ENCODE data around the gene COL4A4.
"Not testable (repeated sequence)": the region's sequence is repeated elsewhere in the genome, so short reads cannot be mapped to it uniquely, and the experiment has no call there.

The COL4A4 gene
- total RNA-seq, result 0 to 0.54 (median 0.33) reads per million in 4 experiments

DNA sequence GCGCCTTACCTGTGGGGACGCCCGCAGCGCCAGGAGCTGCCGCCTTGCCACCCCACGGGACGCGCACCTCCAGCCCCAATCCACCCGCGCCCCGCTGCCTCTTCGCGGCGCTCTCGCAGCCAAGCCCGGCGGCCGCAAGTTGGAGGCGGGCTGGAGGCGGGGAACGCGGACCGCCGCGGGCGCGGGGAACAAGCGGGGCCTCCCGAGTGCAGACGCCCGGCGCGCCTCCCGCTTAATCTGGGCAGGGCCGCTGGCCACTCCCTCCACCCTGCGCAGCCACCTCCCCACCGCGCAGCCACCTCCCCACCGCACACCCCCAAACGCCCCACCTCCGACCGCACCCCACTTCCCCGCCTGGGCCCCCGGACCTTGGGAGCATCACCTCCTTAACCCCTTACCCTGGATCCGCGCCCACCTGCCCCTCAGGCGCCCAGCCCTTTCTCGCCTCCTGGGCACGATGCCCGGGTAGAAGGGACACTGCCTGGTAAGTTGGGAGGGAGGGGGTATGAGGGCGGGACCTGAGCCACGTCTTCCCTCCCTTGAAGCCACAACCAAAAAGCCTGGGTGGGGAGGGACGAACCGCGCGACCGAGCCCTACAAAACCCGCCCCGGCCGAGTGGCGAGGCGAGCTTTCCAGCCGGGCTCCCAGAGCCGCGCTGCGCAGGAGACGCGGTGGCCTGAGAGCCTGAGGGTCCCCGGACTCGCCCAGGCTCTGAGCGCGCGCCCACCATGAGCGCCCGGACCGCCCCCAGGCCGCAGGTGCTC, at the start of gene COL4A4, which contains the start of gene COL4A3:
TSS of gene COL4A4 (minus strand) at position 208 of the 765 bp plus-strand sequence. CDS start 16,722 bp downstream, outside the sequence.
TSS of gene COL4A3 (plus strand) at position 627 of the 765 bp plus-strand sequence. CDS start at position 730, 103 bp downstream.
- no peak for DNase-seq

- DNase-seq, result no peak
Observed at GRCh38 chr2:227207573-227207972, 43.6 kb upstream of the COL4A4 start.

- DNase-seq, result no peak
Observed at GRCh38 chr2:227206406-227206805, 42.4 kb upstream of the COL4A4 start.

DNA sequence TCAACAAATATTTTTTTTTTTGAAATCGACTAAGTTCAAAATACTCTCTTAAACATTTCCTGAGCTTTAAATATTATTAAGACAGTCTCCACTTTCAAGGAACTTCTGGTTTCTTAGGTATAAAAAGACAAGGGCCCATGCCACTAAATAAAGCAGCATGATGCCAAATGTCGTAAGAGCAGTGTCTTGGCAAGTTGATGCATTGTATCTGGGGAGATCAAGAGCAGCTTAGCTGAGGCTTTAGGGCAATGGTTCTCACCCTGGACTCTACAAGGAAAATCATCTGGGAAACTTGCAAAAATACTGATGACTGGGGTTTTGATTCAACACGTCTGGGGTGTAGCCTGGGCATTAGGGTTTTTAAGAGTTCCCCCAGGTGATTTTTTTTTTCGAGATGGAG, 41.7 kb upstream of the COL4A4 start:
- no peak for DNase-seq

DNA sequence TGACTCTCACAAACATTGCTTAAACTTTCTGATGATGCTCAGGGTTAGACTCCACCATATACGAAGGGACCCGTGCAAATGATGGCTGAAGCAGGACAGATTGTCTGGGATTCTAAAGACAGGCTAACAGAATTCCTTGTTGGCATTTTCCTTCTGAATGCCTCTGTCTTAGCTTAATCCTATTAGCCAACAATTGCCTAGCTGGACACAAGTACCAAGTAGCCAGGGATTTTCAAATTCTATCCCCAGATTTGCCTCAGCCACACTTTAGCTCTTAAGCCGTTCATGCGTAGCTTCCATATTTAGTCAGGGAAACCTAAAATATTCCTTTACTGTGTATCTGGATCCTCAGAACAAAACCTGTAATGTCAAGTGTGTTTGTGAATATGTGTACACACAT, 40.4 kb upstream of the COL4A4 start:
- no peak for DNase-seq

GRCh38 chr2:227201771-227202170, 37.8 kb upstream of the COL4A4 start:
- DNase-seq, result no peak

DNA sequence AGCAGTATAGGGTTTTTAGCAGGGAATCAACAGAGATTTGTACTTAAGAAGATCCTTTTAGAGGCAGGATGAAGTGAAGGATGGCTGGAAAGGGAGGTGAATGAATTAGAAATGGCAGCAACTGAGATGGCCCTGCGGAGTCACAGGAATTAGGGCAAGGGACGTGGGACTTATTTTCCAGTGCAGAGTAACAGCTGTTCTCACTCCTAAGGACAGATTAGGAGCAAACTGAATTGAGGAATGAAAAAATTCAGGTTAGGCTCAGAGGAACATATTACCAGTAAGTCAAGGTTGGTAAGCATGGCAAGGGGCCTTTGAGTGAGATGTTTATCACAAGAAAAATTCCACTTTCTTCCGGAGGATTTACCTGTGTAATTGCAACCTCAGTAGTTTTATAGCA, 34.9 kb upstream of the COL4A4 start:
- no peak for DNase-seq

GRCh38 chr2:227194219-227194618, 30.2 kb upstream of the COL4A4 start:
- no peak for DNase-seq

DNA sequence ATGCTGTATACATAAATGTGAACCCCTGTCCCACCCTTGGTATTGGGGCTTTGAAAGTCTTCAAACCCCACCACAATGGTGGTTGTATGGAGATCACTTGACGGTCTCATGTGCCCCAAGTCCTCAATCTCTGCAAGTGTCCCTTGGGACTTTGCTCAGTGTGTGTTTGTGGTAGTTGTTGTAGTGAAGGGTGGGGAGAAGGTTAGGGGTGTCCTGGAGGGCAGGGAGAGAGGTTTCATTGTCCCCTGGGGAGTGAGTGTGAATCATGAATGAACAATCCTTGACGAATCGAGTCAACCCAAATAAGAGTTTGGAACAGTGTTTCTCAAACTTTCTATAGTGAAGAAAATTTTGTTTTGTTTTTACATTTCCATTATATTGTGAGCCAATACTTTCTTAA, 28.5 kb upstream of the COL4A4 start:
- no peak for DNase-seq

DNA sequence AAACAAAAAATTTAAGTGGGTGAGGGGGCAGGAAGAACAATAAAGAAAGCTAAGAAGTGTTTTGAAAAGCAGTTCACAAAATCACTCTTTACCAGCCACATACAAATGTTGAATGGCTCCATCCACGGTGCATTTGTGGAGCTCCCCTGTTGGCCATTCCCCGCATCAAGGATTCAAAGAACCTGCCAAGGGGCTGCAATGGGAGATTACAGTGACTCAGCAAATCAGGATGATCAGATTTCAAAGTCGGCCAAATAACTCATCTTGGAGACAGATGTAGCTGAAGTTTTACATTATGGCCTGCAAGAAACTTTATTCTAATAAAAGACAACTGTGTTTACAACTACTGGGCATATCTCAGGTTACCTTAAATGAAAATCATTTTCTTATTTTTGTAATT, 27.4 kb upstream of the COL4A4 start:
- no peak for DNase-seq

DNA sequence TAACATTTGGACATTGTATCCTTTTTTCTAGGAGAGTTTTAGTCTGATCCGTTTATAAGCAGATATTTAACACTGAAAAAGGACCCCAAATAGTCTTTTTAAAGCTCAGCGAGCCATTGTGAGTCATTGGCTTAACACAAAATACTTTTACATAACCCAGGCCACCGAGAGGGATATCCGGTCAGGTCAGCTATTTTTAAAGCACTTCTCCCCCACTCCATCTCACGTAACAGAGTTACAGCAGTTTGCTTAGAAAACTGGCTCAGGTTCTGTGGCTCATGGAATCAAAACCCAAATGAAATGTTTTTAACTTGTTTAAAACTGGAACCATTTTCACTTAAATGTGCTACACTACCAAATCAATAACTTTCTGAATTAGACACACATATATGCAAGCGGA, 24.3 kb upstream of the COL4A4 start:
- DNase-seq, result no peak

DNA sequence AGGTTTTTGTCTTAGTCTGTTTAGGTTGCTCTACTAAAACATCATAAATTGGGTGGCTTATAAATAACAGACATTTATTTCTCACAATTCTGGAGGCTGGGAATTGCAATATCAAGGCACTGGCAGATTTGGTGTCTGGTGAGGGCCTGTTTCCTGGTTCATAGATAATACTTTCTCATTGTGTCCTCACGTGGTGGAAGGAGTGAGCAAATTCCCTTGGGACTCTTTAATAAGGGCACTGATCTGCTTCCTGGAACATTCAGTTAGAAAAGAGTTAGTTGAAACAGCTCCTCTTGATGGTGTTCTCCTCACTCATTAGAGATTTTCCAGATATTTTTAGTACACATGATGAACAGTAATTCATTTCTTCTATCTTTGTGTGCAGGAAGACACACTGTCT, 22.7 kb upstream of the COL4A4 start:
- DNase-seq, result no peak

DNA sequence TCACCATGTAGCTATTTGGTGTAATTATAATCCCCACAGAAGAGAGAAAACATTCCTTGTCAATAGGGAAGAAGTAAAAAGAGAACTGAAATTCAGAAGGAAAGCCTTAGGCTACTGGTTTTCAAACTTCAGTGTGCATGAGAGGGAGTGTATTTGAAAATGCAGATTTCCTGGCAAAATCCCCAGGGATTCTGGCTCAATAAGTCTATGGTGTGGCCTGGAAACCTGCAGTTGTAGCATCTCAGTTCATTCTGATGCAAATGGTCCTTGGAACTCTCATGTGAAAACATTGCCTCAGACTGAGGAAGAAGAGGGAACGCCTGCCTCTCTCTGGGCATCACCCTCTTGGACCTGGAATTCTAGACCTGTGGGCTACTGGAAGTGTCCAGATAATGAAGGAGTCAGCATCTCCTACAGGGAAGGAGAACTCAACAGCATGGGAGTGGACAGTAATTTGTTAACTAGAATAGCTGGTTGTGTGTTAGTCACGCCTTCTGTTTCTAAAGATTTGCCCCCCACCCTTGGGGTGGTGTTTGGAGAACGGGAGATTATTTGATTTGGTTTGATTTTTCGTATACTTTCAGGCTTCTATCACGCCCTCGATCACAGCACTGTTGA, 21.7 kb upstream of the COL4A4 start:
- no peak for DNase-seq

GRCh38 chr2:227183657-227184367, 19.8 kb upstream of the COL4A4 start:
- no peak for DNase-seq

DNA sequence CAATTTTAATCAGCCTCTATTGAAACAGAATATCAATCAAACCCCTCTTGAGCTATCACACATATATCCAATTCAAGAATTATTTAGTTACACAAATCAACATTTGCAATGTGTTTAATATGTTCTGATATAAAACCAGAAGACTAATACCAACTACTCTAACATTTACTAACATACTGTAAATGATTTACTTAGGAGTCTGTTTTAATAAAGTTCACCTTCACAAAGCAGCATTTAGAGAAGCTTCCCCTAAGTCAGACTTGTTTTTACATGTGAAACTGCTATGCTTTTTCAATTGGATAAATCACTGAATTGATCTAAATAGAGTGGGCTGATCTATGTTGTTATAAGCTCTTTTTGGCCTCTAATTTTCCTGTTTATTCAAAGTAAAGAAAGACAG, 18.8 kb upstream of the COL4A4 start:
- DNase-seq, result no peak

DNA sequence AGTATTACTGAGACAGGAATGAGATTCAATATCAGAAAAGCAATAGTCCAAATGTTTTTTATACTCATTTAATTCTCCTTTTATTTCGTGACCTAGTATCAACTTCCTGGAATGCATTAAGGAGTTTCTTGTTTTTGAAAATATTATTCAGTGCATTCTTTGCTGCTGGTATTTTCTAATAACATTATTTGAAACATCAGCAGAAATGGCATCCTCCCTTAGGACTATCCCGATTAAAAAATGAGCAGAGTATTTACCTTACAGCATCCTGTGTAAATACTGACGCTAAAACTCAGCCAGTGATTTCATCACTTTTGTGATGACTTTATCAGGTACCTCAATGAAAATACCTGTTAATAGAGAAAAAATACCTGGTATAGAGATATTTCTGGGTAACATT, 16.8 kb upstream of the COL4A4 start:
- no peak for DNase-seq

DNA sequence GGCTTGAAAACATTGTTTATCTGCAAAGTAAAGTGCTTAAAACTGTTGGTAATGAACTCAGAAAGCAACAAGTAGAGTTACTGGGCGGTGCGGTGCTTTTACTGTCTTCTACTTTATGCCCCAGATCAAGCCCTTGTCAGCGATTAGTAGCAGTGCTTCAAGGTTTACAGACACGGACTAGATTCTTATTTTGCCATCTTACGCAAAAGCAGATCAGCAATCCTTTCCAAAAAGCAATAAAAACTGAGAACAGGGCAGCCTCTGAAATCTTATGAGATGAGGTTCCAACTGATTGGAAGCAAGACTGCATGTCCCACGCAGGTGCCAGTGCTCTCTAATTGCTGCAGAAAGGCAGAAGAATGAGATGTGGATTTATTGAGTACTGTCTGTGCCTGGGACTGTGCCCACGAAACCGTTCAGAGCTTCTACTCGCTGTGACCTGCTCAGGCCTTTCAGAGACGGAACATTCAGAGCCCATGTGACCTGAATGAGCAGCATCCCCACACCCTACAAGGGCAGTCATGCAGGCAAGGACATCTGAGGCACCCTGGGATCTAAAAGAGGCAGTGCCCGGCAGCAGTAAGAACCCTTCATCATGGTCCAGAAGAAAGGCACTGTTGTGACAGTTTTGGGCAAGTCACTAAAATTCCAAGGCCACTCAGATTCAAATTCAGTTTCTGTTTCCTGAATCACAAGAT, 16.1 kb upstream of the COL4A4 start:
- no peak for DNase-seq

GRCh38 chr2:227177592-227178336, 13.8 kb upstream of the COL4A4 start:
- DNase-seq, result no peak

DNA sequence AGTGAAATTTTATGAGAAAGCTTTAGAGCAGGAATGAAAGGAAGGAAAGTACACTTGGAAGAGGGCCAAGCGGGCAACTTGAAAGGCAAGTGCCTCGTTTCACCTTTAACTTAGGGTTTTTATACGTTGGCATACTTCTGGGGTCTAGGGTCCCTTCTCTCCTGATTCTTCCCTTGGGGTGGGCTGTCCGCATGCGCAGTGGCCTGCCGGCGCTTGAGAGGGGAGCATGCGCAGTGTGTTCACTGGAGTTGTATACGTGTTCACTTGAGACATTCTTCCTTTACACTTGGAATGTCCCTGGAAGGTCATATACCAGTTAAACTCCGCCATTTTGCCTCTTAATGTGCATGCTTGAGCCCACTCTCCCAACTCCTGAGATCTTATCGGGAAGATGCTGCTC, 7.8 kb upstream of the COL4A4 start:
- not testable (repeated sequence) for DNase-seq

- DNase-seq, result no peak
Observed at GRCh38 chr2:227164763-227165291, 822 bp upstream of the COL4A4 start.

DNA sequence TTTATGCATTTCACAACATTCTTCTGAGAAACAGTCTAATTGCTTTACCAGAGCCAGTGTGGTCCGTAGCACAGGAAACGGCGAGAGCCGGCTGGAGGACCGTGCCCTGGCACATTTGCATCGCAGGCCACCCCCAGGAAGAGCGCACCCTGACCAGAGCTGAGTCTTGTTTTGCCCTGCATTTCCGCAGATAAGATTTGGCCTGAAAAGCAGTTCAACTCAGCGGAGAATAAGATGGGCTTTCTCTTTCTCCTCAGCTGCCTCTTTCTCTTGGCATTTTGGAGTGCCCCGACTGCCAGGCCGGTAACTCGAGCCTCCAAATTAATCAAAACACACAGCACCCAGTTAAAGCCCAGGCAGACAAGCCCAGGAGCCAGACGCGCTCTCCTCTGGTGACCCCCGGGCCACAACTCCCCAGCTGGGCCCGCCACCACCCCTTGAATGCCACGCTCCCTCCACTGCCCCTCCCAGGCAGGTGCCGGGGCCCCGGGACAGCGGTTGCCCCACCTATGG, 464 bp downstream of the COL4A4 start:
- no peak for DNase-seq

DNA sequence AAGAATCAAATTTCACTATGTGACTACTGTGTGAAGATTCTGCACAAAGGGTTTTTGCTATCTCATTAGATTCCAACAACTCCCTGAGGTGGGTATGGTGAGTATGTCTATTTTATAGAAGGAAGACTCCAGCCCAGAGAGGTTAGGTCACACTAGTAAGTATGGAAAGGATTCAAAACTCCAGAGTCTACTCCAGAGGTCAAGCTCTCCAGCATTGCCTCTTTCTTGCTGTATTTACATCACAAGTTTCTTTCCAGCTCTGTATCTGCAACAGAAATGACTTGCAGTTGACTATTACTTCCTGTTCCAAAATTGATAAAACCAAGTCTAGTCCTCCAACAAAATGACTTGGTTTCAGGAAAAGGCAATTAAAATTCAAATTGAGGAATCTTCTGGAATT, 2.1 kb downstream of the COL4A4 start:
- DNase-seq, result no peak

All from effector CD8-positive, alpha-beta T cell (primary cell).